Stomach (tissue), 4 donors: ENCODE results near the gene MAN2C1.

ENCODE experiments used
- CTCF ChIP-seq, 7 experiments: fragments of 450-650 bp in 4 of 7; fragments of 200-600 bp in 3 of 7; sonication (generic) in 3 of 7; IDR thresholded peaks; one replicate each; pipeline ENCODE4 v1.5.1; 2016 to 2019; ENCODE audit warnings: antibody characterized with exemption in 7 of 7, control low read depth in 2 of 7, mild to moderate bottlenecking in 1 of 7
- EP300 ChIP-seq: sonication (generic); formaldehyde crosslinking; IDR thresholded peaks from one replicate; pipeline ENCODE4 v1.6.1; 2017; ENCODE audit warnings: antibody characterized with exemption
- POLR2A ChIP-seq, 4 donors: fragments of 450-650 bp; IDR thresholded peaks; one replicate each; pipeline ENCODE4 v1.6.1; 2016; ENCODE audit warnings: antibody characterized with exemption in 4 of 4, control low read depth in 2 of 4, mild to moderate bottlenecking in 1 of 4, moderate library complexity in 1 of 4
- POLR2AphosphoS5 ChIP-seq, 3 donors: sonication (generic); formaldehyde crosslinking; IDR thresholded peaks; one replicate each; pipeline ENCODE4 v1.6.1; 2016; ENCODE audit warnings: antibody characterized with exemption in 3 of 3

GRCh38 chr15:75353604-75354003 is 14.8 kb downstream of the MAN2C1 start:
- TF ChIP-seq CTCF (IDR thresholded peaks at IDR 0.05) (no peak), POLR2A (IDR thresholded peaks at IDR 0.05) (no peak), POLR2AphosphoS5 (IDR thresholded peaks at IDR 0.05) (no peak), EP300 (no peak)
